Lung (tissue), 12 donors: ENCODE results near the gene PLEKHM1. TPM values are rescaled to one million over a fixed set of nuclear protein-coding genes. Genes with fewer than 3 reads are reported as not detected.

ENCODE experiments used
- ATAC-seq: fragments of 200-7000 bp; cut with Tn5 transposase; one replicate; pipeline ENCODE4 v1.9.1; 2020; ENCODE audit warnings: moderate number of reproducible peaks; ENCODE audit not compliant: insufficient read depth, low FRiP score
- DNase-seq, 3 donors: peaks; one replicate each; pipeline ENCODE4 v3.0.0-alpha.2; 2013 to 2017
- H3K27ac ChIP-seq, 2 donors: one replicate each; pipeline ENCODE4 v1.5.1; 2013; ENCODE audit warnings: mild to moderate bottlenecking in 2 of 2, moderate library complexity in 2 of 2, control low read depth in 1 of 2, inconsistent platforms in 1 of 2, low read depth in 1 of 2, low read length in 1 of 2
- H3K27me3 ChIP-seq, 3 donors: one replicate each; pipeline ENCODE4 v1.5.1; 2013; ENCODE audit warnings: low read length in 2 of 3; ENCODE audit not compliant: control insufficient read depth in 3 of 3, insufficient read depth in 3 of 3
- H3K36me3 ChIP-seq, 4 donors: one replicate each; pipeline ENCODE4 v1.5.1; 2013; ENCODE audit warnings: low read length in 4 of 4, mild to moderate bottlenecking in 1 of 4, moderate library complexity in 1 of 4; ENCODE audit not compliant: control insufficient read depth in 4 of 4, insufficient read depth in 4 of 4
- H3K4me1 ChIP-seq, 5 donors: one replicate each; pipeline ENCODE4 v1.5.1; 2013; ENCODE audit warnings: low read length in 5 of 5, mild to moderate bottlenecking in 2 of 5, moderate library complexity in 1 of 5; ENCODE audit not compliant: control insufficient read depth in 5 of 5, insufficient read depth in 5 of 5
- H3K4me3 ChIP-seq: one replicate; pipeline ENCODE4 v1.5.1; 2013; ENCODE audit warnings: mild to moderate bottlenecking, control low read depth, moderate library complexity
- H3K9ac ChIP-seq, 2 donors: one replicate each; pipeline ENCODE4 v1.5.1; 2013; ENCODE audit warnings: low read length in 2 of 2, control low read depth in 1 of 2; ENCODE audit not compliant: insufficient read depth in 1 of 2
- H3K9me3 ChIP-seq, 4 donors: one replicate each; pipeline ENCODE4 v1.5.1; 2013; ENCODE audit warnings: low read length in 3 of 4, mild to moderate bottlenecking in 1 of 4, moderate library complexity in 1 of 4; ENCODE audit not compliant: control insufficient read depth in 4 of 4, insufficient read depth in 3 of 4
- WGBS, 2 donors: extraction: QIAGEN DNeasy Blood & Tissue Kit; methylation state at CpG; one replicate each; pipeline ENCODE4 v1.1.7; 2013; 5-methylcytosine and 5-hydroxymethylcytosine counted together
- polyA plus RNA-seq, 2 donors: library from polyadenylated mRNA; stranded (reverse); fragments of 200-250 nt; gene quantifications; one replicate each; pipeline ENCODE4 v1.2.1, GENCODE V29; 2013
- total RNA-seq, 2 donors: library from RNA; depleted of rRNA in 1 of 2; stranded (reverse); fragments of >200 nt in 1 of 2; gene quantifications; one replicate each; pipeline ENCODE4 v1.2.1, GENCODE V29; 2014 to 2021
- TF ChIP-seq, protein P1 (sequence below): IDR thresholded peaks from 2 replicates; pipeline ENCODE4 v1.5.1; 2012; ENCODE audit warnings: mild to moderate bottlenecking; ENCODE audit errors: control extremely low read depth, extremely low read depth
- donor health status: control.
- donor health status: control.
- donor health status: Bipolar disorder and iron deficiency.
- donor health status: healthy.
- donor health status: DM: yes; HTN: yes; CAD: no.

PLEKHM1 gene
- total and polyA plus RNA-seq, 4 donors: 21.0 to 82.2 (median 24.4) TPM

DNA sequence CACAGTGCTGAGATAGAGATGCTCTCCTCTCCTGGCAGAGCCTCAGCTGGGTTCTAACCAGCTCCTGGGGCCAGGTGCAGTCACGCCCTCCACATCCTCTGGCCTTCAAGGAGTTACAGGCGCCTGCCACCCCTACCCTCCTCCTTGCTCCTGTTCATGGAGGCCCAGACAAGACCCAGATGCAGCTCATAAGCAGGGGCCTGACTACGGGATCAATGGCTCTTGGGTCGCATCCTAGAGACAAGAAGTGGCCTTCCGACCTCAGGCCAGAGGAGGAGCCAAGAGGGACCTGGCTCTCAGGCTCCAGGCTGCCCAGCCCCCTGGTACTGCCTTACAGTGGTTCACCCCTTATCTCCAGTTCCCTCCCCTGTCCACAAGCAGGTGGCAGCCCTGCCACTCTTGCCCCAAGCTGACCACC lies 80.9 kb downstream of the PLEKHM1 start:
- H3K9ac ChIP-seq: no peak overlapping the region
- H3K4me3 ChIP-seq: peak overlapping the region; percentile 18
- WGBS, 2 donors: 36 to 53% methylated on average over 5 of the region's 5 CpGs
- no peaks in the 10 kb centered on the region for H3K9me3 ChIP-seq
- H3K27ac ChIP-seq: peak overlapping the region; percentile 10 to 89
- ATAC-seq: no peak
- no peak for DNase-seq
- peaks cover 4 to 39% (median 16%) of the 10 kb centered on the region in 5 donors for H3K4me1 ChIP-seq
- TF ChIP-seq, protein P1, sequence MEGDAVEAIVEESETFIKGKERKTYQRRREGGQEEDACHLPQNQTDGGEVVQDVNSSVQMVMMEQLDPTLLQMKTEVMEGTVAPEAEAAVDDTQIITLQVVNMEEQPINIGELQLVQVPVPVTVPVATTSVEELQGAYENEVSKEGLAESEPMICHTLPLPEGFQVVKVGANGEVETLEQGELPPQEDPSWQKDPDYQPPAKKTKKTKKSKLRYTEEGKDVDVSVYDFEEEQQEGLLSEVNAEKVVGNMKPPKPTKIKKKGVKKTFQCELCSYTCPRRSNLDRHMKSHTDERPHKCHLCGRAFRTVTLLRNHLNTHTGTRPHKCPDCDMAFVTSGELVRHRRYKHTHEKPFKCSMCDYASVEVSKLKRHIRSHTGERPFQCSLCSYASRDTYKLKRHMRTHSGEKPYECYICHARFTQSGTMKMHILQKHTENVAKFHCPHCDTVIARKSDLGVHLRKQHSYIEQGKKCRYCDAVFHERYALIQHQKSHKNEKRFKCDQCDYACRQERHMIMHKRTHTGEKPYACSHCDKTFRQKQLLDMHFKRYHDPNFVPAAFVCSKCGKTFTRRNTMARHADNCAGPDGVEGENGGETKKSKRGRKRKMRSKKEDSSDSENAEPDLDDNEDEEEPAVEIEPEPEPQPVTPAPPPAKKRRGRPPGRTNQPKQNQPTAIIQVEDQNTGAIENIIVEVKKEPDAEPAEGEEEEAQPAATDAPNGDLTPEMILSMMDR: no peak
- no peaks in the 10 kb centered on the region for H3K27me3 ChIP-seq
- peaks cover 0 to 10% (median 0%) of the 10 kb centered on the region in 4 donors for H3K36me3 ChIP-seq

DNA sequence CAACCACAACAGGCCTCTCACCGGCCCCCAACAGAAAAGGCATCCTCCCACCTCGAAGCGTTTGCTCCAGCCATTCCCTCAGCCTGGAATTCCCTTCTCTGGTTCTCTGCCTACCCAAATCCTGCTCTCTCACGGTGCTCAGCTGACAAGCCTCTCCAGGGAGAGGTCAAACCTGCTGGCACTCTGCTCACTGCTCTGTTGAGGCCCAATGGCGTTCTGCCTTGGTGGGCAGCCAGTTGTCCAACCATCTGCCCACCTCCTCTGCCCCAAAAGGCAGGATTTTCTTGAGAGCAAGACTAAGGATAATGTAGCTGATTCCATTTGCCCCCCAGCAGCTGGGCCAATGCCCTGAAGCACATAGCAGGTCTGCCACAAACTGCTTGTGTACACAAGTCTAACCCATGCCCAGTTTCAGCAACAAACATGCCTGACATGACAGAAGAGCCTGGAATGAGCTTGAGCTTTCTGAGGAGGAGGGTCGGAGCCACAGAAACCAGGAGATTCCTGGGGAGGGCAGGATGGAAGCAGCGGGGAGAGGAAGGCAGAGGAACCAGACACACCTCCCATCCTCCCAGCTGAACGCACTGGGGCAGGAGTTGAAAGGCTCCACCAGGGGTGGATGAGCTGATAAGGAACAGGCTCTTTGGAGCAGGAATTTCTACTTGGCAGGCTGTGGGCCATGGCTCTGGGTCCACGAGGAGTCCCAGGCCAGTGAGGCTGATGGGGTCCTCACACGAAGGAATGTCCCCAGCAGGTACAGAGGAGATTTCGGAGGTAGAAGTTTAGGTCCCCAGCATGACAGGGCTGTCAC lies 81.7 kb downstream of the PLEKHM1 start:
- TF ChIP-seq, protein P1: no peak
- no peak overlapping the region for H3K4me3 ChIP-seq
- no peak for DNase-seq
- H3K27ac ChIP-seq: peak overlapping the region in 1 of 2 donors; percentile 89
- 40 to 42% methylated on average over 11 of the region's 11 CpGs for WGBS, 2 donors
- no peaks in the 10 kb centered on the region for H3K27me3 ChIP-seq
- no peak for ATAC-seq
- H3K9ac ChIP-seq: no peak overlapping the region
- H3K4me1 ChIP-seq: peaks cover 4 to 39% (median 16%) of the 10 kb centered on the region in 5 donors
- no peaks in the 10 kb centered on the region for H3K9me3 ChIP-seq
- H3K36me3 ChIP-seq: peaks cover 0 to 18% (median 0%) of the 10 kb centered on the region in 4 donors

DNA sequence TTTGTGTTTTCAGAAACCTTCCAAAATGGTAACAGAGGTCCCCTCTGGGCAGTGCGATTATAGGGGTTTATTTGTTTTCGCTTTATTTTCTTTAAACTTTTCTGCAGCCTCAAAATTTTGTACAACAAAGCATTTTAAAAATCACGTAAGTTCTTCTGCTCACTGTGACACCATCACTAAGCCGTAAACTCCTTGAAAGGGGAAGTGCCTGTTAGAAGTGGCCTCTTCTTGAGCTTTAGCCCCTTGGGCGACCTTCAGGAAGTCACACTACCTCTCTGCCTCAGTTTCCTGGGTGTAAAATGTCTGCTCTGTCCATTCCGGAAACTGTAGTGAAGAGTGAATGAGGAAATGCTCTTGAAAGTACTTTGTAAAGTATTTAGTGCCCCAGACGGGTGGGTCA lies 84.4 kb downstream of the PLEKHM1 start:
- Histone ChIP-seq H3K4me1 (peaks cover 3 to 24% (median 11%) of the 10 kb centered on the region in 5 donors), H3K27ac (no peak overlapping the region), H3K9me3 (no peaks in the 10 kb centered on the region), H3K9ac (no peak overlapping the region), H3K27me3 (no peaks in the 10 kb centered on the region), H3K36me3 (peaks cover 0 to 38% (median 0%) of the 10 kb centered on the region in 4 donors), H3K4me3 (no peak overlapping the region)
- TF ChIP-seq, protein P1: no peak
- WGBS, 2 donors: 52 to 57% methylated on average over 7 of the region's 7 CpGs
- DNase-seq: no peak
- ATAC-seq: no peak
